SK-N-MC (cell line): ENCODE measurements around the gene CENPT.

Source experiments
- EZH2 ChIP-seq: fragments of 200-600 bp; sonication (generic); IDR thresholded peaks from one replicate; pipeline ENCODE4 v1.6.1; 2017; ENCODE audit warnings: antibody characterized with exemption
- FOXP2 ChIP-seq: optimal IDR thresholded peaks from 2 replicates; pipeline ENCODE3; 2011; ENCODE audit warnings: mild to moderate bottlenecking, moderate library complexity; ENCODE audit not compliant: insufficient read depth; ENCODE audit errors: extremely low read length, control extremely low read depth
- POLR2AphosphoS5 ChIP-seq: IDR thresholded peaks from 2 replicates; pipeline ENCODE4 v1.6.1; 2012; ENCODE audit warnings: mild to moderate bottlenecking, low read depth, low read length, borderline replicate concordance

DNA sequence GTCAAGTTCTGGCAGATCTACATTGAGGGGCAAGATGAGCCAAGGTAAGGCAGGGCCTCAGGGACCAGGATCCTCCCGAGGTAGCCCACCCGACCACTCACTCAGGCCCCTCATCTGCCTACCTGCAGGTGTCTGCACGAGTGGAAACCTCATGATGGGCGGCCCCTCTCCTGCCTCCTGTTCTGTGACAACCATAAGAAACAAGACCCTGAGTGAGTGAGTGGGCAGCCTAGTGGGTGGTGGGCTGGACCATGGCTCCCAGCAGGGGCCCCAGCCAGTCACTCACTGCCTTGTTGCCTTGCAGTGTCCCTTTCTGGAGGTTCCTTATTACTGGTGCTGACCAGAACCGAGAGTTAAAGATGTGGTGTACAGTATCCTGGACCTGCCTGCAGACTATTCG lies 30.7 kb upstream of the CENPT start:
- TF ChIP-seq EZH2 (no peak), POLR2AphosphoS5 (no peak), FOXP2 (no peak)
